K562 (cell line): ENCODE measurements around the gene CXCR5. TPM values are rescaled to one million over a fixed set of nuclear protein-coding genes. Genes with fewer than 3 reads are reported as not detected.

Experiments
- HDGF ChIP-seq: fragments of 450-650 bp; IDR thresholded peaks from 2 replicates; pipeline ENCODE4 v1.6.1; 2016
- HINFP ChIP-seq: fragments of 450-650 bp; conservative IDR thresholded peaks from 2 replicates; pipeline ENCODE4 v1.6.1; 2016; ENCODE audit warnings: missing genetic modification characterization, low read depth, mild to moderate bottlenecking, control low read depth, missing compliant biosample characterization
- MYBL2 ChIP-seq, 2 experiments: fragments of 450-650 bp in 1 of 2; sonication (generic) in 1 of 2; formaldehyde crosslinking in 1 of 2; IDR thresholded peaks; 2 replicates each; pipeline versions ENCODE4 v1.6.1 to v1.8.1; 2017 to 2022; ENCODE audit warnings: borderline replicate concordance in 1 of 2, inconsistent platforms in 1 of 2, low read depth in 1 of 2, mild to moderate bottlenecking in 1 of 2, missing genetic modification reagents in 1 of 2, moderate library complexity in 1 of 2
- NR3C1 ChIP-seq: sonication (generic); formaldehyde crosslinking; IDR thresholded peaks from 2 replicates; pipeline ENCODE4 v1.8.1; 2022; ENCODE audit warnings: missing genetic modification reagents
- RBM14 ChIP-seq: fragments of 200-400 bp; formaldehyde crosslinking; IDR thresholded peaks from 2 replicates; pipeline ENCODE4 v1.6.1; 2018; ENCODE audit warnings: low read depth, mild to moderate bottlenecking, low read length, moderate library complexity, borderline replicate concordance; ENCODE audit not compliant: insufficient read depth
- RBM25 ChIP-seq: fragments of 200-400 bp; formaldehyde crosslinking; IDR thresholded peaks from 2 replicates; pipeline ENCODE4 v1.6.1; 2018; ENCODE audit warnings: low read length, low read depth, moderate library complexity; ENCODE audit not compliant: severe bottlenecking
- RNF2 ChIP-seq: sonication (generic); IDR thresholded peaks from 2 replicates; pipeline ENCODE4 v1.6.1; 2016
- SMARCA5 ChIP-seq: fragments of 450-650 bp; IDR thresholded peaks from 2 replicates; pipeline ENCODE4 v1.6.1; 2016
- SPI1 ChIP-seq: IDR thresholded peaks from 2 replicates; pipeline ENCODE4 v1.6.1; 2011; ENCODE audit warnings: low read depth, low read length, control low read depth, borderline replicate concordance
- TOE1 ChIP-seq, 2 experiments: fragments of 450-650 bp in 1 of 2; sonication (generic) in 1 of 2; formaldehyde crosslinking in 1 of 2; IDR thresholded peaks; 2 replicates each; pipeline versions ENCODE4 v1.7.1 to v1.8.0; 2016 to 2022; ENCODE audit warnings: borderline replicate concordance in 2 of 2, mild to moderate bottlenecking in 2 of 2, antibody characterized with exemption in 1 of 2, inconsistent platforms in 1 of 2, low read depth in 1 of 2, missing genetic modification reagents in 1 of 2, moderate library complexity in 1 of 2
- ZKSCAN8 ChIP-seq: fragments of 200-800 bp; sonication (Bioruptor generic); IDR thresholded peaks from 2 replicates; pipeline ENCODE4 v1.6.1; 2016; ENCODE audit warnings: missing genetic modification characterization, missing compliant biosample characterization
- ZNF316 ChIP-seq: fragments of 450-650 bp; IDR thresholded peaks from 2 replicates; pipeline ENCODE4 v1.6.1; 2016
- ZNF584 ChIP-seq: fragments of 200-800 bp; sonication (Bioruptor generic); IDR thresholded peaks from 2 replicates; pipeline ENCODE4 v1.6.1; 2016; ENCODE audit warnings: low read depth, mild to moderate bottlenecking, missing genetic modification characterization, missing compliant biosample characterization
- polyA plus RNA-seq, 8 experiments: library from polyadenylated mRNA; depleted of rRNA in 4 of 8; stranded (reverse) in 5 of 8; unstranded in 3 of 8; fragments of >200 nt; fragmentation: Nextera tagmentation in 2 of 8; fragmentation: Illumina TruSeq in 1 of 8; extraction: Ambion mirVana in 2 of 8; extraction: Trizol in 1 of 8; gene quantifications; 2 replicates each; pipeline versions ENCODE4 v1.2.1 to v1.2.3, GENCODE V29; 2011 to 2014; ENCODE audit warnings: inconsistent platforms in 1 of 8, missing spikeins in 1 of 8
- total RNA-seq, 7 experiments: library from RNA; depleted of rRNA in 6 of 7; stranded (reverse); fragments of >200 nt in 6 of 7; fragmentation: Illumina TruSeq in 2 of 7; extraction: Trizol in 2 of 7; gene quantifications; 2 replicates each; pipeline versions ENCODE4 v1.2.1 to v1.2.3, GENCODE V29; 2011 to 2021; ENCODE audit warnings: low replicate concordance in 1 of 7
- TF ChIP-seq, protein P1 (sequence below): fragments of 250-450 bp; sonication (Bioruptor Pico); IDR thresholded peaks from 2 replicates; pipeline ENCODE4 v1.4.0; 2020; ENCODE audit warnings: borderline replicate concordance
- TF ChIP-seq, protein P2 (sequence below): conservative IDR thresholded peaks from 2 replicates; pipeline ENCODE4 v1.6.1; 2011; ENCODE audit warnings: low read depth, mild to moderate bottlenecking, low read length; ENCODE audit not compliant: control insufficient read depth
- TF ChIP-seq, protein P3 (sequence below): sonication (generic); formaldehyde crosslinking; IDR thresholded peaks from 2 replicates; pipeline ENCODE4 v1.8.0; 2022; ENCODE audit warnings: mild to moderate bottlenecking, missing genetic modification reagents

The CXCR5 gene
- total and polyA plus RNA-seq, 9 of the 15 experiments (the other 6 are each of a cell fraction or from before 2014, with no cell fraction given), result 0.03 to 0.06 TPM; not detected in 7

DNA sequence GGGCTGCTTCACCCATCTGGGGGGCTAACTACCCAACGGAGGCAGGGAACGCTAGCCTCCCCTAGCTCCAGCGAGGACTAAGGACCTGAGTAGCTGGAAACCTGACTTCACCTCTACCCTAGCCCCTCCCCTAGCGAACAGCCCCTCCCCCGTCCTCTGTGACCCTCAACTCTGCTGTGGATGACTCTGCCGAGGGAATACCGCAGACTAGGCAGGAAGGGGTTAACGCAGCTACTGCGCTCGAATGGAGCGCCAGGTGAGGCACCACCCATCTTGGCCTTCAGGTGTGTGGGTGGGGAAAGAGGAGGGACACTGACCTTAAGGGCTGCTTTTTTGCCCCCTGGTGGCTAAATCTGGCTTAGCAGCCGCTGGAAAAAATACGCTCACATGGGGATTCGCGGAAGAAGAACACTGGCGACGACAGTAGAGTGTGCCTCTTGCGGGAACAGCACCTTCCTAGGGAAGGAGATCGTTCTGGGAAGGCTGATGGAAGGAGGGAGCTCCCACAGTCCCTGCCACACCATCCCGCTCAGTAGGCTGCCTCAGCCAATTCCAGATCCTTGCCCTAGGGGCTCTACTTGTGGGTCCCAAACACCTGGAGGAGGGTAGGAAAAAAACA is 46.5 kb downstream of the CXCR5 start (continued):
- TF ChIP-seq, protein P1, sequence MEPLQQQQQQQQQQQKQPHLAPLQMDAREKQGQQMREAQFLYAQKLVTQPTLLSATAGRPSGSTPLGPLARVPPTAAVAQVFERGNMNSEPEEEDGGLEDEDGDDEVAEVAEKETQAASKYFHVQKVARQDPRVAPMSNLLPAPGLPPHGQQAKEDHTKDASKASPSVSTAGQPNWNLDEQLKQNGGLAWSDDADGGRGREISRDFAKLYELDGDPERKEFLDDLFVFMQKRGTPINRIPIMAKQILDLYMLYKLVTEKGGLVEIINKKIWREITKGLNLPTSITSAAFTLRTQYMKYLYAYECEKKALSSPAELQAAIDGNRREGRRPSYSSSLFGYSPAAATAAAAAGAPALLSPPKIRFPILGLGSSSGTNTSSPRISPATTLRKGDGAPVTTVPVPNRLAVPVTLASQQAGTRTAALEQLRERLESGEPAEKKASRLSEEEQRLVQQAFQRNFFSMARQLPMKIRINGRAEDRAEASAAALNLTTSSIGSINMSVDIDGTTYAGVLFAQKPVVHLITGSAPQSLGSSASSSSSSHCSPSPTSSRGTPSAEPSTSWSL (CRISPR knock-in tag), result no peak
- TF ChIP-seq TOE1 (IDR thresholded peaks at IDR 0.05; ENCODE audit: borderline replicate concordance), result no peak
- no peak for TF ChIP-seq TOE1 (CRISPR knock-in tag; IDR thresholded peaks at IDR 0.05; ENCODE audit: borderline replicate concordance, low read depth)
- TF ChIP-seq RBM25, result no peak
- no peak for TF ChIP-seq SMARCA5
- TF ChIP-seq NR3C1 (CRISPR knock-in tag), result no peak
- TF ChIP-seq HINFP (tag), result no peak
- TF ChIP-seq HDGF, result no peak
- no peak for TF ChIP-seq MYBL2 (IDR thresholded peaks at IDR 0.05; ENCODE audit: low read depth)
- no peak for TF ChIP-seq MYBL2 (CRISPR knock-in tag; IDR thresholded peaks at IDR 0.05; ENCODE audit: borderline replicate concordance)
- no peak for TF ChIP-seq SPI1
- no peak for TF ChIP-seq RNF2
- TF ChIP-seq, protein P2, sequence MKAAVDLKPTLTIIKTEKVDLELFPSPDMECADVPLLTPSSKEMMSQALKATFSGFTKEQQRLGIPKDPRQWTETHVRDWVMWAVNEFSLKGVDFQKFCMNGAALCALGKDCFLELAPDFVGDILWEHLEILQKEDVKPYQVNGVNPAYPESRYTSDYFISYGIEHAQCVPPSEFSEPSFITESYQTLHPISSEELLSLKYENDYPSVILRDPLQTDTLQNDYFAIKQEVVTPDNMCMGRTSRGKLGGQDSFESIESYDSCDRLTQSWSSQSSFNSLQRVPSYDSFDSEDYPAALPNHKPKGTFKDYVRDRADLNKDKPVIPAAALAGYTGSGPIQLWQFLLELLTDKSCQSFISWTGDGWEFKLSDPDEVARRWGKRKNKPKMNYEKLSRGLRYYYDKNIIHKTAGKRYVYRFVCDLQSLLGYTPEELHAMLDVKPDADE, result no peak
- no peak for TF ChIP-seq RBM14
- no peak for TF ChIP-seq ZKSCAN8 (CRISPR knock-in tag)
- TF ChIP-seq ZNF316, result no peak
- TF ChIP-seq ZNF584 (CRISPR knock-in tag), result no peak
- TF ChIP-seq, protein P3, sequence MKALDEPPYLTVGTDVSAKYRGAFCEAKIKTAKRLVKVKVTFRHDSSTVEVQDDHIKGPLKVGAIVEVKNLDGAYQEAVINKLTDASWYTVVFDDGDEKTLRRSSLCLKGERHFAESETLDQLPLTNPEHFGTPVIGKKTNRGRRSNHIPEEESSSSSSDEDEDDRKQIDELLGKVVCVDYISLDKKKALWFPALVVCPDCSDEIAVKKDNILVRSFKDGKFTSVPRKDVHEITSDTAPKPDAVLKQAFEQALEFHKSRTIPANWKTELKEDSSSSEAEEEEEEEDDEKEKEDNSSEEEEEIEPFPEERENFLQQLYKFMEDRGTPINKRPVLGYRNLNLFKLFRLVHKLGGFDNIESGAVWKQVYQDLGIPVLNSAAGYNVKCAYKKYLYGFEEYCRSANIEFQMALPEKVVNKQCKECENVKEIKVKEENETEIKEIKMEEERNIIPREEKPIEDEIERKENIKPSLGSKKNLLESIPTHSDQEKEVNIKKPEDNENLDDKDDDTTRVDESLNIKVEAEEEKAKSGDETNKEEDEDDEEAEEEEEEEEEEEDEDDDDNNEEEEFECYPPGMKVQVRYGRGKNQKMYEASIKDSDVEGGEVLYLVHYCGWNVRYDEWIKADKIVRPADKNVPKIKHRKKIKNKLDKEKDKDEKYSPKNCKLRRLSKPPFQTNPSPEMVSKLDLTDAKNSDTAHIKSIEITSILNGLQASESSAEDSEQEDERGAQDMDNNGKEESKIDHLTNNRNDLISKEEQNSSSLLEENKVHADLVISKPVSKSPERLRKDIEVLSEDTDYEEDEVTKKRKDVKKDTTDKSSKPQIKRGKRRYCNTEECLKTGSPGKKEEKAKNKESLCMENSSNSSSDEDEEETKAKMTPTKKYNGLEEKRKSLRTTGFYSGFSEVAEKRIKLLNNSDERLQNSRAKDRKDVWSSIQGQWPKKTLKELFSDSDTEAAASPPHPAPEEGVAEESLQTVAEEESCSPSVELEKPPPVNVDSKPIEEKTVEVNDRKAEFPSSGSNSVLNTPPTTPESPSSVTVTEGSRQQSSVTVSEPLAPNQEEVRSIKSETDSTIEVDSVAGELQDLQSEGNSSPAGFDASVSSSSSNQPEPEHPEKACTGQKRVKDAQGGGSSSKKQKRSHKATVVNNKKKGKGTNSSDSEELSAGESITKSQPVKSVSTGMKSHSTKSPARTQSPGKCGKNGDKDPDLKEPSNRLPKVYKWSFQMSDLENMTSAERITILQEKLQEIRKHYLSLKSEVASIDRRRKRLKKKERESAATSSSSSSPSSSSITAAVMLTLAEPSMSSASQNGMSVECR (CRISPR knock-in tag), result no peak; the same call in 1 of the 2 replicates
